Common myeloid progenitor, CD34-positive (primary cell): ENCODE measurements around the gene JADE3.
A peak's percentile ranks its signal among the peaks of the same experiment; 100 is the strongest.

Source experiments
- CTCF ChIA-PET: fragments of 350-600 bp; sonication (Branson Sonifier 250); formaldehyde crosslinking; loops from one replicate; lab custom pipeline; 2021; ENCODE audit warnings: antibody characterized with exemption; lab: Charles Lee
- POLR2A ChIA-PET: fragments of 350-600 bp; sonication (Branson Sonifier 250); formaldehyde crosslinking; loops from one replicate; lab custom pipeline; 2021; ENCODE audit warnings: antibody characterized with exemption; lab: Charles Lee
- DNase-seq, 3 donors: peaks; one replicate each; pipeline versions ENCODE4 v3.0.0 to v3.0.0-alpha.2; 2013
- H3K27ac ChIP-seq, 2 experiments: 1 replicate in 1 of 2; 2 replicates in 1 of 2; pipeline ENCODE4 v1.7.0; 2013; ENCODE audit warnings: inconsistent platforms in 2 of 2, low read length in 2 of 2, mild to moderate bottlenecking in 2 of 2, low read depth in 1 of 2, moderate library complexity in 1 of 2; ENCODE audit not compliant: severe bottlenecking in 2 of 2, insufficient read depth in 1 of 2, poor library complexity in 1 of 2
- H3K27me3 ChIP-seq, 5 experiments: replicated peaks in 2 of 5; 1 replicate in 3 of 5; 2 replicates in 2 of 5; pipeline versions ENCODE4 v1.6.1 to v1.7.0; 2013; ENCODE audit warnings: low read length in 4 of 5, mild to moderate bottlenecking in 2 of 5, moderate library complexity in 2 of 5, inconsistent platforms in 1 of 5; ENCODE audit not compliant: insufficient read depth in 5 of 5, control insufficient read depth in 4 of 5
- H3K36me3 ChIP-seq, 4 experiments: 1 replicate in 2 of 4; 2 replicates in 2 of 4; pipeline versions ENCODE4 v1.6.1 to v1.7.0; 2013; ENCODE audit warnings: low read length in 3 of 4, control low read depth in 1 of 4, mild to moderate bottlenecking in 1 of 4; ENCODE audit not compliant: control insufficient read depth in 4 of 4, insufficient read depth in 4 of 4
- H3K4me1 ChIP-seq, 4 experiments: 1 replicate in 3 of 4; 2 replicates in 1 of 4; pipeline versions ENCODE4 v1.6.1 to v1.7.1; 2013; ENCODE audit warnings: low read length in 3 of 4, mild to moderate bottlenecking in 3 of 4, control low read depth in 1 of 4, inconsistent platforms in 1 of 4, moderate library complexity in 1 of 4; ENCODE audit not compliant: control insufficient read depth in 4 of 4, insufficient read depth in 4 of 4; ENCODE audit errors: control extremely low read depth in 1 of 4
- H3K4me3 ChIP-seq, 7 experiments: 1 replicate in 4 of 7; 2 replicates in 3 of 7; pipeline versions ENCODE4 v1.5.1 to v1.7.0; 2013; ENCODE audit warnings: mild to moderate bottlenecking in 7 of 7, low read length in 6 of 7, moderate library complexity in 6 of 7, inconsistent platforms in 2 of 7, low read depth in 2 of 7, control low read depth in 1 of 7; ENCODE audit not compliant: insufficient read depth in 4 of 7, control insufficient read depth in 1 of 7; ENCODE audit errors: extremely low read depth in 1 of 7
- H3K9me3 ChIP-seq, 5 experiments: 1 replicate in 4 of 5; 2 replicates in 1 of 5; pipeline versions ENCODE4 v1.6.1 to v1.7.1; 2013; ENCODE audit warnings: low read length in 4 of 5, mild to moderate bottlenecking in 2 of 5, inconsistent platforms in 1 of 5, low read depth in 1 of 5, moderate library complexity in 1 of 5; ENCODE audit not compliant: control insufficient read depth in 4 of 5, insufficient read depth in 2 of 5; ENCODE audit errors: control extremely low read depth in 1 of 5
- WGBS: methylation state at CpG from one replicate; pipeline ENCODE4 v1.1.5; 2013; ENCODE audit not compliant: insufficient coverage; 5-methylcytosine and 5-hydroxymethylcytosine counted together

The JADE3 gene

DNA sequence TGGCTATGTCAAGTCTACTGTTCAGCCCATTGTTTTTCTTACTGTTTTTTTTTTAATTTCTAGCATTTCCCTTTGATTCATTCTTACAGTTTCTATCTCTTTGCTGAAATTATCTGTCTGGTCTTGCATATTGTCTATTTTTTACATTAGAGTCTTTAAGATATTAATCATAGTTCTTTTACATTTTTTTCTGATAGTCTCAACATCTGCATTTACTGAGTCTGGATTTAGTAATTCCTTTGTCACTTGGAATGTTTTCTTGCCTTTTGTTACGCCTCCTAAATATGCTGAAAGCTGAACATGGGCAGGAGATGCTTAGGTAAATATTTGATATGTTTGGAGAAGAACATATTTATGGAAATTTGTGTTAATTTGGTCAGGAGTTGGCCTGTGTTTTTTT is 10.4 kb downstream of the JADE3 start:
- CTCF ChIA-PET, result no interaction called here

DNA sequence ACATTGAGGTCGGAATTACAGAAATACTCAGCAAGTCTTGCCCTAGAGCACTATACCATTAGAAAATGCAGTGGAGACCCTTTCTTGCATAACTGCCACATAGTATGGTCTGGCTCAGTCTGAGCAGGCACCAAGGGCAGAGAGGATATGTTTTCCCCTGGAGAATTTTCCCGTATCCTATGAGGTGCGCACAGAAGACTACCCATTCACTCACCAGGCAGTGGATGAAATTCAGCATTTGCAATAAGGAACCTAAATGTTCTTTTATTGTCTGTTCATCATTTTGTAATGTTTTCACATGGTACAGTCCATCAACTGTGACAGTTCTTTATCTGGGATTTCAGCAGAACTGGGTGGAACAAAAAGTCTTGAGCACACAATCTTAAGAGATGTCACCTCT is 15.5 kb downstream of the JADE3 start:
- H3K4me3 ChIP-seq, result no peak overlapping the region
- POLR2A ChIA-PET, result no interaction called here

More for the DNA sequence above, 10.4 kb downstream of the JADE3 start:
- 100% methylated on average over 1 of the region's 1 CpG for WGBS
- H3K4me1 ChIP-seq, result peaks cover 0 to 7% (median 0%) of the 10 kb centered on the region in 4 experiments
- no peak overlapping the region for H3K4me3 ChIP-seq
- no peak for DNase-seq
- no peaks in the 10 kb centered on the region for H3K27me3 ChIP-seq
- no peaks in the 10 kb centered on the region for H3K36me3 ChIP-seq
- POLR2A ChIA-PET, result no interaction called here
- peaks cover 0 to 9% (median 4%) of the 10 kb centered on the region in 5 experiments for H3K9me3 ChIP-seq
- no peak overlapping the region for H3K27ac ChIP-seq

DNA sequence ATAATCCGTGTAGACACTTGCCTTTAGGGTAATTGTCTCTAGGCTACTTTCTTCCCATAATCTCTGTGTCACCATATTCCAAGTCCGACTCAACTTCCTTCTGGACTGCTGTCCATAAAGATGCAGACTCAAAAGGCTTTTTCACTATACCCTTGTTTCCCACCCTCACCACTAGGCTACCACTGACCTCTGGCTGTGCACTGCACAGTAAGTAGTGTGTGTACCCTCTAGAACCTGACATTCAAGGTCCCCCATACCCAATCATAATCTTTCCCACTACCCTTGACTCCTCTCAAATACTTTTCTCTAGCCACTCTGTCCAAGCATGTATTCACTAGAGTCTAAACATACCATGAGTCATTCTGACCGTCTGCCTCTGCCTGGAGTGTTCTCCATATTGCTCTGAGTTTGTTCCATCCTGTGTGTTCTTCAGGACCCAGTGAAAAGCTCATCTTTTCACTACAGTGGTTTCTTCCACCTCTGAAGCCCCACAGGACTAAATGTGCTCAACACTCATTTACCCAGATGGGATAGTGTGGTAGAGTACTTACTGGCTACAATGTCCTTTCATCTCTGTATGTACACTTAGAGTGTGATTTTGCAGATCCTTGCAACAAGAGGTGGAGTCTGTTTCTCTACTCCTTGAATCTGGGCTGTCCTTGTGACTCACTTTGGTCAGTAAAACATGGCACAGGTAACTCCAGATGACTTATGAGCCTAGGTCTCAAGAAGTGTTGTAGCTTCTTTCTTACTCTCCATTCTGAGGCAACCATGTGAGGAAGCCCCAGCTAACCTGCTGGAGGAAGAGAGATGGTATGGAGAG is 17.4 kb downstream of the JADE3 start:
- no peaks in the 10 kb centered on the region for H3K36me3 ChIP-seq
- no peak for DNase-seq

More for the DNA sequence above, 15.5 kb downstream of the JADE3 start:
- CTCF ChIA-PET, result interaction anchor here (1.5 kb wide), 1 partner anchor 9 kb away, joined by 5 read pairs; no protein-coding TSS in a partner anchor
- 100% methylated on average over 1 of the region's 3 CpGs for WGBS
- DNase-seq, result no peak
- Histone ChIP-seq H3K4me1 (no peaks in the 10 kb centered on the region), H3K36me3 (no peaks in the 10 kb centered on the region), H3K9me3 (no peaks in the 10 kb centered on the region), H3K27ac (no peak overlapping the region), H3K27me3 (no peaks in the 10 kb centered on the region)

DNA sequence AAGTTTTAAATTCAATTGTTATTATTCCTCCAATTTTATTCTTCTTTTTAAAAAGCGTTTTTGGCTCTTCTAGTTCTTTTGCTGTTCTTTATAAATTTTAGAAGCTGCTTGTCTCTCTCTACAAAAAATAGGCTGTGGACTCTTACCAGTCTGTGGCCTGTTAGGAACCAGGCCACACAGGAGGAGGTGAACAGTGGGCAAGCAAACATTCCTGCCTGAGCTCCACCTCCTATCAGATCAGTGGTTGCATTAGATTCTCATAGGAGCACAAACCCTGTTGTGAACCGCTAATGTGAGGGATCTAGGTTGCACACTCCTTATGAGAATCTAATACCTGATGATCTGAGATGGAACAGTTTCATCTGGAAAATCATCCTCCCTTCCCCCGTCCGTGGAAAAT is 23.1 kb downstream of the JADE3 start:
- CTCF ChIA-PET, result no interaction called here
- no peak overlapping the region for H3K4me3 ChIP-seq
- H3K36me3 ChIP-seq, result no peaks in the 10 kb centered on the region
- H3K27ac ChIP-seq, result no peak overlapping the region
- DNase-seq, result no peak
- no peaks in the 10 kb centered on the region for H3K4me1 ChIP-seq
- H3K9me3 ChIP-seq, result peaks cover 0 to 8% (median 4%) of the 10 kb centered on the region in 5 experiments
- WGBS, result 87% methylated on average over 4 of the region's 4 CpGs
- POLR2A ChIA-PET, result interaction anchor here (0.7 kb wide), 1 partner anchor 178 kb away, joined by 3 read pairs; no protein-coding TSS in a partner anchor
- H3K27me3 ChIP-seq, result no peaks in the 10 kb centered on the region

More for the DNA sequence above, 17.4 kb downstream of the JADE3 start:
- POLR2A ChIA-PET, result no interaction called here
- no peaks in the 10 kb centered on the region for H3K27me3 ChIP-seq
- no peaks in the 10 kb centered on the region for H3K4me1 ChIP-seq
- CTCF ChIA-PET, result interaction anchor here (0.9 to 1.2 kb wide), 2 partner anchors 26 to 27 kb away, joined by 3 to 4 read pairs; no protein-coding TSS in a partner anchor
- H3K9me3 ChIP-seq, result no peaks in the 10 kb centered on the region
- WGBS, result 81% methylated on average over 3 of the region's 3 CpGs
- H3K27ac ChIP-seq, result no peak overlapping the region
- no peak overlapping the region for H3K4me3 ChIP-seq

DNA sequence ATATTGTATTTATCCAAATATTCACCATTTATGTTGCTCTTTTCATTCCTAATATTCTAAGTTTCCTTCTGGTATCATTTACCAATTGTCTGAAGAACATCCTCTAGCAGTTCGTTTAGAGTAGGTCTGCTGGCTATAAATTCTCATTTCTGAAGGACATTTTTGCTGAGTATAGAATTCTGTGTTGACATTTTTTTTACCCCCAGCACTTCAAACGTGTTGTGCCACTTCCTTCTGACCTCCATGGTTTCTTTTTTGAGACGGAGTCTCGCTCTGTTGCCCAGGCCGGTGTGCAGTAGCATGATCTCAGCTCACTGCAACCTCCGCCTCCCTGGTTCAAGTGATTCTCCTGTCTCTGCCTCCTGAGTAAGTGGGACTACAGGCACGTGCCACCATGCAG is 26.4 kb downstream of the JADE3 start:
- ChIA-PET CTCF (no interaction called here), POLR2A (no interaction called here)
- Histone ChIP-seq H3K4me3 (no peak overlapping the region), H3K36me3 (no peaks in the 10 kb centered on the region), H3K27ac (no peak overlapping the region), H3K4me1 (no peaks in the 10 kb centered on the region), H3K27me3 (no peaks in the 10 kb centered on the region), H3K9me3 (peaks cover 0 to 8% (median 4%) of the 10 kb centered on the region in 5 experiments)
- 75% methylated on average over 7 of the region's 7 CpGs for WGBS
- peak in 1 of 3 donors; percentile 31 for DNase-seq

DNA sequence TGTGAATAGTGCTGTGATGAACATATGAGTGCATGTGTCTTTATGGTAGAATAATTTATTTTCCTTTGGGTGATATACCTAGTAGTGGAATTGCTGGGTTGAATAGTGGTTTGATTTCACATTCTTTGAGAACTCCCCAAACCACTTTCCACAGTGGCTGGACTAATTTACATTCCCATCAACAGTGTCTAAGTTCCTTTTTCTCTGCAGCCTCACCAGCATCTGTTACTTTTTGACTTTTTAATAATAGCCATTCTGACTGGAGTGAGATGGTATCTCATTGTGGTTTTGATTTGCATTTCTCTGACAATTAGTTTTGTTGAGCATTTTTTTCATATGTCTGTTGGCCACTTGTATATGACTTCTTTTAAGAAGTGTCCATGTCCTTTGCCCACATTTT is 29.1 kb downstream of the JADE3 start:
- ChIA-PET POLR2A (no interaction called here), CTCF (no interaction called here)
- Histone ChIP-seq H3K4me1 (no peaks in the 10 kb centered on the region), H3K4me3 (no peak overlapping the region), H3K9me3 (peaks cover 0 to 8% (median 6%) of the 10 kb centered on the region in 5 experiments), H3K27me3 (no peaks in the 10 kb centered on the region), H3K27ac (no peak overlapping the region), H3K36me3 (no peaks in the 10 kb centered on the region)
- no peak for DNase-seq

DNA sequence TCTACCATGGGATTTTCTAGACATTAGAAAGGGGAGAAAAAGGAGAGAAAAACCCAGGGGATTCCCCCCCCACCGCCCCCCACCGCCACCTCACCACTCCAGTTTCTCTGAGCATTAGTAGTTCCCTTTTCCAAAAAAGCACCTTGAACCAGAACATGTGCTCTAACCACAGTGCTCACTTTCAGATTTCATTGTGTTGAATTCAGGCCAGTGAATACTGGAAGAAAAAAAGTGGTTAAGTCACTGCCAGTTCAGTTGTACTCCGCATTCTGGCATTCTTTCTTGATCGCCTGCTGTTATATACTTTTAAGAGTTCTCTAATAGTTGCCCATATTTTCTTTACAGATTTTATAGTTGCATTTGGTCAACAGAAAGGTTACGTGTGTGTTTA is 40.9 kb downstream of the JADE3 start:
- Histone ChIP-seq H3K36me3 (no peaks in the 10 kb centered on the region), H3K27ac (no peak overlapping the region), H3K9me3 (no peaks in the 10 kb centered on the region), H3K4me1 (peaks cover 0 to 19% (median 14%) of the 10 kb centered on the region in 4 experiments), H3K27me3 (no peaks in the 10 kb centered on the region), H3K4me3 (no peak overlapping the region)
- CTCF ChIA-PET, result no interaction called here
- DNase-seq, result peak in 2 of 3 donors; percentile 6 to 9
- POLR2A ChIA-PET, result no interaction called here
- WGBS, result no CpG with 5 or more reads among the region's 5 CpGs
